H9 (cell line): ENCODE measurements around the gene HYI. TPM values are rescaled to one million over a fixed set of nuclear protein-coding genes. Genes with fewer than 3 reads are reported as not detected.

Experiments
- DNase-seq: peaks from one replicate; pipeline ENCODE4 v3.0.0-alpha.2; 2017
- H2AFZ ChIP-seq: one replicate; pipeline ENCODE4 v1.6.1; 2013; ENCODE audit warnings: mild to moderate bottlenecking, low read length, control low read depth, moderate library complexity
- H2AK5ac ChIP-seq: 2 replicates; pipeline ENCODE4 v1.6.1; 2013; ENCODE audit warnings: low read length, control low read depth, mixed read lengths; ENCODE audit not compliant: insufficient read length
- H2BK120ac ChIP-seq: one replicate; pipeline ENCODE4 v1.6.1; 2013; ENCODE audit warnings: low read depth, mild to moderate bottlenecking, low read length, control low read depth, inconsistent platforms; ENCODE audit not compliant: poor library complexity, severe bottlenecking
- H2BK12ac ChIP-seq: 2 replicates; pipeline ENCODE4 v1.6.1; 2013; ENCODE audit warnings: low read length, control low read depth, mixed read lengths, low read depth; ENCODE audit not compliant: insufficient read length
- H2BK15ac ChIP-seq: 2 replicates; pipeline ENCODE4 v1.6.1; 2013; ENCODE audit warnings: low read depth, low read length, control low read depth
- H2BK20ac ChIP-seq: one replicate; pipeline ENCODE4 v1.6.1; 2013; ENCODE audit warnings: low read depth, mild to moderate bottlenecking, low read length, control low read depth, inconsistent platforms; ENCODE audit not compliant: poor library complexity, severe bottlenecking
- H2BK5ac ChIP-seq: 2 replicates; pipeline ENCODE4 v1.6.1; 2013; ENCODE audit warnings: low read length, control low read depth, mixed read lengths; ENCODE audit not compliant: insufficient read length
- H3K14ac ChIP-seq: 2 replicates; pipeline ENCODE4 v1.6.1; 2013; ENCODE audit warnings: low read length, control low read depth; ENCODE audit not compliant: insufficient read depth
- H3K18ac ChIP-seq: 2 replicates; pipeline ENCODE4 v1.6.1; 2013; ENCODE audit warnings: low read depth, mild to moderate bottlenecking, mixed read lengths, low read length, control low read depth; ENCODE audit not compliant: insufficient read length
- H3K23ac ChIP-seq: 2 replicates; pipeline ENCODE4 v1.6.1; 2013; ENCODE audit warnings: low read length, control low read depth, mixed read lengths, low read depth; ENCODE audit not compliant: insufficient read length
- H3K23me2 ChIP-seq: 2 replicates; pipeline ENCODE4 v1.6.1; 2013; ENCODE audit warnings: low read depth, mild to moderate bottlenecking, mixed read lengths, low read length, control low read depth; ENCODE audit not compliant: insufficient read length, poor library complexity, severe bottlenecking
- H3K27ac ChIP-seq: 2 replicates; pipeline ENCODE4 v1.5.1; 2013; ENCODE audit warnings: low read length, control low read depth, mixed read lengths, low read depth; ENCODE audit not compliant: insufficient read length
- H3K27me3 ChIP-seq: 2 replicates; pipeline ENCODE4 v1.6.1; 2013; ENCODE audit warnings: low read length, control low read depth, inconsistent platforms; ENCODE audit not compliant: insufficient read depth
- H3K4ac ChIP-seq: 2 replicates; pipeline ENCODE4 v1.6.1; 2013; ENCODE audit warnings: low read depth, mild to moderate bottlenecking, control low read depth, inconsistent platforms, low read length, moderate library complexity
- H3K4me1 ChIP-seq: 2 replicates; pipeline ENCODE4 v1.6.1; 2013; ENCODE audit warnings: low read length, control low read depth, inconsistent platforms; ENCODE audit not compliant: insufficient read depth
- H3K4me2 ChIP-seq: 2 replicates; pipeline ENCODE4 v1.6.1; 2013; ENCODE audit warnings: low read length, control low read depth, mixed read lengths; ENCODE audit not compliant: insufficient read length, insufficient read depth
- H3K56ac ChIP-seq: 2 replicates; pipeline ENCODE4 v1.6.1; 2013; ENCODE audit warnings: low read depth, mild to moderate bottlenecking, mixed read lengths, low read length, control low read depth; ENCODE audit not compliant: insufficient read length
- H3K79me1 ChIP-seq: 2 replicates; pipeline ENCODE4 v1.6.1; 2013; ENCODE audit warnings: low read depth, mild to moderate bottlenecking, moderate library complexity, low read length, control low read depth, inconsistent platforms; ENCODE audit not compliant: insufficient read depth, poor library complexity, severe bottlenecking
- H3K79me2 ChIP-seq: 2 replicates; pipeline ENCODE4 v1.6.1; 2013; ENCODE audit warnings: low read length, control low read depth, inconsistent platforms; ENCODE audit not compliant: insufficient read depth
- H3K9ac ChIP-seq: 2 replicates; pipeline ENCODE4 v1.6.1; 2013; ENCODE audit warnings: low read length, control low read depth, mixed read lengths; ENCODE audit not compliant: insufficient read length; ENCODE audit errors: extremely low read depth
- H3K9me3 ChIP-seq: one replicate; pipeline ENCODE4 v1.6.1; 2013; ENCODE audit warnings: low read depth, low read length, inconsistent platforms; ENCODE audit not compliant: control insufficient read depth
- H3T11ph ChIP-seq: one replicate; pipeline ENCODE4 v1.6.1; 2013; ENCODE audit warnings: mild to moderate bottlenecking, low read length, control low read depth, inconsistent platforms
- H4K20me1 ChIP-seq: one replicate; pipeline ENCODE4 v1.6.1; 2013; ENCODE audit not compliant: control insufficient read depth, insufficient read length, insufficient read depth
- H4K5ac ChIP-seq: 2 replicates; pipeline ENCODE4 v1.6.1; 2013; ENCODE audit warnings: low read depth, mild to moderate bottlenecking, mixed read lengths, low read length, control low read depth; ENCODE audit not compliant: insufficient read length
- H4K8ac ChIP-seq: replicated peaks from 2 replicates; pipeline ENCODE4 v1.6.1; 2013; ENCODE audit warnings: low read length, control low read depth, mixed read lengths, low read depth; ENCODE audit not compliant: insufficient read length
- H4K91ac ChIP-seq: 2 replicates; pipeline ENCODE4 v1.6.1; 2013; ENCODE audit warnings: low read depth, mild to moderate bottlenecking, moderate library complexity, mixed read lengths, low read length, control low read depth; ENCODE audit not compliant: insufficient read length
- H3K27ac Mint-ChIP-seq, 3 experiments: 2 replicates in 2 of 3; 3 replicates in 1 of 3; pipeline ENCODE4 v1.8.0; 2020 to 2021; ENCODE audit warnings: mixed read lengths in 3 of 3, mild to moderate bottlenecking in 1 of 3, moderate library complexity in 1 of 3
- H3K27me3 Mint-ChIP-seq: 2 replicates; pipeline ENCODE4 v1.8.0; 2021; ENCODE audit warnings: low read depth, mild to moderate bottlenecking, moderate library complexity, mixed read lengths
- H3K36me3 Mint-ChIP-seq, 3 experiments: 2 replicates in 2 of 3; 3 replicates in 1 of 3; pipeline ENCODE4 v1.8.0; 2020 to 2021; ENCODE audit warnings: low read depth in 3 of 3, mixed read lengths in 3 of 3; ENCODE audit not compliant: insufficient read depth in 1 of 3
- H3K4me1 Mint-ChIP-seq, 2 experiments: 2 replicates each; pipeline ENCODE4 v1.8.0; 2020; ENCODE audit warnings: mixed read lengths in 2 of 2
- H3K4me3 Mint-ChIP-seq, 2 experiments: 2 replicates in 1 of 2; 3 replicates in 1 of 2; pipeline ENCODE4 v1.8.0; 2020 to 2021; ENCODE audit warnings: mild to moderate bottlenecking in 2 of 2, mixed read lengths in 2 of 2, moderate library complexity in 1 of 2
- H3K9me3 Mint-ChIP-seq, 2 experiments: 2 replicates in 1 of 2; 3 replicates in 1 of 2; pipeline ENCODE4 v1.8.0; 2020; ENCODE audit warnings: mild to moderate bottlenecking in 2 of 2, mixed read lengths in 2 of 2, moderate library complexity in 1 of 2
- CTCF ChIP-seq: fragments of 200-600 bp; sonication (generic); conservative IDR thresholded peaks from 3 replicates; pipeline ENCODE4 v1.8.0; 2021; ENCODE audit warnings: antibody characterized with exemption, mild to moderate bottlenecking
- WGBS: extraction: QIAGEN DNeasy Blood & Tissue Kit; methylation state at CpG from one replicate; pipeline ENCODE4 v1.1.7; 2013; ENCODE audit warnings: missing lambda C conversion rate, low lambda C conversion rate, mixed read lengths; ENCODE audit not compliant: insufficient read length; ENCODE audit errors: extremely low coverage; 5-methylcytosine and 5-hydroxymethylcytosine counted together
- total RNA-seq: library from RNA; stranded (reverse); gene quantifications from 2 replicates; pipeline ENCODE4 v1.2.1, GENCODE V29; 2021

Gene HYI
- total RNA-seq, 1 experiment from 2014 or later, result 16.1 TPM

- H2BK20ac ChIP-seq, result no peak overlapping the region
- no peak overlapping the region for H2AK5ac ChIP-seq
- no peak overlapping the region for H3K9ac ChIP-seq
- H2AFZ ChIP-seq, result no peak overlapping the region
- no peaks in the 10 kb centered on the region for H3K27me3 Mint-ChIP-seq
- no peak overlapping the region for H3K4ac ChIP-seq
- no peak overlapping the region for H3K4me3 Mint-ChIP-seq
- no peak overlapping the region for H3K27ac ChIP-seq
- H4K91ac ChIP-seq, result no peak overlapping the region
- H3K79me1 ChIP-seq, result no peaks in the 10 kb centered on the region
- no peaks in the 10 kb centered on the region for H3K27me3 ChIP-seq
- TF ChIP-seq CTCF, result no peak
- no peaks in the 10 kb centered on the region for H3K4me1 ChIP-seq
- WGBS, result no CpG with 5 or more reads among the region's 16 CpGs
- no peak overlapping the region for H3K23ac ChIP-seq
- no peak overlapping the region for H3T11ph ChIP-seq
- H2BK12ac ChIP-seq, result no peak overlapping the region
- H3K23me2 ChIP-seq, result no peaks in the 10 kb centered on the region
- no peaks in the 10 kb centered on the region for H3K9me3 ChIP-seq
- no peak overlapping the region for H3K18ac ChIP-seq
- H3K79me2 ChIP-seq, result no peaks in the 10 kb centered on the region
- no peak overlapping the region for H3K27ac Mint-ChIP-seq
- no peak overlapping the region for H3K56ac ChIP-seq
- no peak overlapping the region for H3K4me2 ChIP-seq
- H2BK120ac ChIP-seq, result no peak overlapping the region
- H4K8ac ChIP-seq, result no peak overlapping the region
- no peaks in the 10 kb centered on the region for H3K9me3 Mint-ChIP-seq
- H3K14ac ChIP-seq, result no peak overlapping the region
- H4K5ac ChIP-seq, result no peak overlapping the region
- no peaks in the 10 kb centered on the region for H4K20me1 ChIP-seq
- H2BK5ac ChIP-seq, result no peak overlapping the region
- H3K4me1 Mint-ChIP-seq, result peaks cover 0 to 4% of the 10 kb centered on the region in 2 experiments; a peak in 2 of 4 replicates
- no peak overlapping the region for H2BK15ac ChIP-seq
- peaks cover 17 to 66% (median 46%) of the 10 kb centered on the region in 3 experiments; a peak in 6 of 7 replicates for H3K36me3 Mint-ChIP-seq
- no peak for DNase-seq
Observed at GRCh38 chr1:43443197-43443946, 10.4 kb downstream of the HYI start.
